Nasal cavity respiratory epithelium epithelial cell of viscerocranial mucosa (primary cell): ENCODE results near the gene UBIAD1. TPM values are rescaled to one million over a fixed set of nuclear protein-coding genes. Genes with fewer than 3 reads are reported as not detected.

Experiments
- total RNA-seq: library from RNA; depleted of rRNA; stranded (reverse); fragments of >200 nt; gene quantifications from 2 replicates; pipeline ENCODE4 v1.2.3, GENCODE V29; 2014

The UBIAD1 gene, protein sequence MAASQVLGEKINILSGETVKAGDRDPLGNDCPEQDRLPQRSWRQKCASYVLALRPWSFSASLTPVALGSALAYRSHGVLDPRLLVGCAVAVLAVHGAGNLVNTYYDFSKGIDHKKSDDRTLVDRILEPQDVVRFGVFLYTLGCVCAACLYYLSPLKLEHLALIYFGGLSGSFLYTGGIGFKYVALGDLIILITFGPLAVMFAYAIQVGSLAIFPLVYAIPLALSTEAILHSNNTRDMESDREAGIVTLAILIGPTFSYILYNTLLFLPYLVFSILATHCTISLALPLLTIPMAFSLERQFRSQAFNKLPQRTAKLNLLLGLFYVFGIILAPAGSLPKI
- 16.4 and 18.7 TPM in 2 replicates for total RNA-seq

GRCh38 chr1:11272832-11273594 lies at the start of gene UBIAD1:
Gene UBIAD1, plus strand, starts transcription at chr1:11273198. Its CDS starts 334 bp downstream, at chr1:11273532.

GRCh38 chr1:11262171-11263049 lies 10.6 kb upstream of the UBIAD1 start, which contains the start of gene MTOR:
Gene MTOR, minus strand, starts transcription at chr1:11262551. Its CDS starts 3,142 bp downstream, at chr1:11259409.

Other genes with a start within 250 kb of the UBIAD1 start
- not detected in 2 replicates for gene MASP2, start 226.0 kb upstream of the UBIAD1 start, total RNA-seq
- gene SRM, start 213.2 kb upstream of the UBIAD1 start, total RNA-seq, result 15.4 and 36.1 TPM in 2 replicates
- gene EXOSC10, start 173.3 kb upstream of the UBIAD1 start, total RNA-seq, result 33.5 and 50.4 TPM in 2 replicates
- not detected in 2 replicates for gene ANGPTL7, start 83.8 kb upstream of the UBIAD1 start, total RNA-seq
- 40.0 and 78.4 TPM in 2 replicates for gene MTOR, start 10.6 kb upstream of the UBIAD1 start, total RNA-seq
- 2.0 TPM in 1 of 2 replicates, not detected in the other for gene DISP3, start 206.0 kb downstream of the UBIAD1 start, total RNA-seq